Panc1 (cell line): ENCODE data around the gene ZNF791. TPM values are rescaled to one million over a fixed set of nuclear protein-coding genes. Genes with fewer than 3 reads are reported as not detected.

Experiments used
- ATAC-seq: fragments of 200-7000 bp; cut with Tn5 transposase; 2 replicates; pipeline ENCODE4 v1.9.1; 2020; ENCODE audit warnings: mild to moderate bottlenecking, moderate library complexity
- BruUV-seq: library from RNA; stranded (reverse); fragments of 400-500 nt; replicated peaks from 2 replicates; lab custom pipeline; 2021; lab: Mats Ljungman, UMichigan
- CTCF ChIA-PET: fragments of 300-600 bp; sonication (Branson Sonifier 250); formaldehyde crosslinking; loops from one replicate; lab custom pipeline; 2022; ENCODE audit warnings: antibody characterized with exemption; lab: Charles Lee
- POLR2A ChIA-PET: fragments of 300-600 bp; sonication (Branson Sonifier 250); formaldehyde crosslinking; loops from one replicate; lab custom pipeline; 2022; ENCODE audit warnings: antibody characterized with exemption; lab: Charles Lee
- DNase-seq: peaks from one replicate; pipeline ENCODE4 v3.0.0-alpha.2; 2010; ENCODE audit warnings: low read depth, low spot score
- H3K27ac ChIP-seq: 2 replicates; pipeline ENCODE4 v1.5.1; 2011; ENCODE audit warnings: mild to moderate bottlenecking, low read length, inconsistent platforms
- H3K27me3 ChIP-seq: fragments of 200-500 bp; sonication (Bioruptor generic); 2 replicates; pipeline ENCODE4 v1.6.0; 2014; ENCODE audit warnings: low read length, inconsistent platforms; ENCODE audit not compliant: control insufficient read depth, insufficient read depth
- H3K36me3 ChIP-seq: fragments of 200-500 bp; sonication (Bioruptor generic); 2 replicates; pipeline ENCODE4 v1.5.1; 2014; ENCODE audit warnings: inconsistent platforms, mild to moderate bottlenecking, low read length, moderate library complexity; ENCODE audit not compliant: control insufficient read depth, insufficient read depth
- H3K4me1 ChIP-seq: 2 replicates; pipeline ENCODE4 v1.5.1; 2011; ENCODE audit warnings: inconsistent platforms, mild to moderate bottlenecking, low read length, moderate library complexity; ENCODE audit not compliant: control insufficient read depth, insufficient read depth
- H3K4me3 ChIP-seq, 2 experiments: 2 replicates each; pipeline ENCODE4 v1.5.1; 2011 to 2012; ENCODE audit warnings: low read depth in 2 of 2, low read length in 2 of 2, mild to moderate bottlenecking in 2 of 2, inconsistent platforms in 1 of 2, moderate library complexity in 1 of 2
- H3K9me3 ChIP-seq: fragments of 200-500 bp; sonication (Bioruptor generic); 2 replicates; pipeline ENCODE4 v1.5.1; 2014; ENCODE audit warnings: low read depth, mild to moderate bottlenecking, inconsistent platforms, low read length, moderate library complexity; ENCODE audit not compliant: control insufficient read depth, insufficient read depth
- POLR2AphosphoS5 ChIP-seq: IDR thresholded peaks from 2 replicates; pipeline ENCODE4 v1.6.1; 2012; ENCODE audit warnings: mild to moderate bottlenecking, low read depth, low read length, moderate library complexity
- SIN3A ChIP-seq: IDR thresholded peaks from 2 replicates; pipeline ENCODE4 v1.6.1; 2012; ENCODE audit warnings: low read depth, mild to moderate bottlenecking, low read length, moderate library complexity, borderline replicate concordance; ENCODE audit not compliant: insufficient read depth
- TCF7L2 ChIP-seq: IDR thresholded peaks from 2 replicates; pipeline ENCODE4 v1.6.1; 2011; ENCODE audit warnings: mild to moderate bottlenecking, low read depth, low read length, inconsistent platforms
- in situ Hi-C: cut with HindIII; loops from 2 replicates; pipeline ENCODE4 v1.10.0; 2016; ENCODE audit warnings: low sequenced_read_pairs, low pct_unique_long_range_greater_than_20kb
- intact Hi-C: fragments of 100-400 bp; cut with micrococcal nuclease; formaldehyde crosslinking; loops from one replicate; pipeline ENCODE4 v1.10.0; 2022; ENCODE audit not compliant: unreplicated experiment
- total RNA-seq: library from RNA; stranded (reverse); gene quantifications from one replicate; pipeline ENCODE4 v1.2.1, GENCODE V29; 2021; ENCODE audit not compliant: unreplicated experiment
- TF ChIP-seq, protein P1 (sequence below): fragments of 450-650 bp; IDR thresholded peaks from 2 replicates; pipeline ENCODE4 v1.5.1; 2017; ENCODE audit warnings: mild to moderate bottlenecking
- TF ChIP-seq, protein P2 (sequence below), 2 experiments: IDR thresholded peaks; 2 replicates each; pipeline ENCODE4 v1.6.1; 2011 to 2012; ENCODE audit warnings: low read depth in 2 of 2, control low read depth in 1 of 2, low read length in 1 of 2, mild to moderate bottlenecking in 1 of 2, moderate library complexity in 1 of 2; ENCODE audit not compliant: insufficient read depth in 1 of 2

The ZNF791 gene
- total RNA-seq, 1 experiment from 2014 or later, result 19.0 TPM

DNA sequence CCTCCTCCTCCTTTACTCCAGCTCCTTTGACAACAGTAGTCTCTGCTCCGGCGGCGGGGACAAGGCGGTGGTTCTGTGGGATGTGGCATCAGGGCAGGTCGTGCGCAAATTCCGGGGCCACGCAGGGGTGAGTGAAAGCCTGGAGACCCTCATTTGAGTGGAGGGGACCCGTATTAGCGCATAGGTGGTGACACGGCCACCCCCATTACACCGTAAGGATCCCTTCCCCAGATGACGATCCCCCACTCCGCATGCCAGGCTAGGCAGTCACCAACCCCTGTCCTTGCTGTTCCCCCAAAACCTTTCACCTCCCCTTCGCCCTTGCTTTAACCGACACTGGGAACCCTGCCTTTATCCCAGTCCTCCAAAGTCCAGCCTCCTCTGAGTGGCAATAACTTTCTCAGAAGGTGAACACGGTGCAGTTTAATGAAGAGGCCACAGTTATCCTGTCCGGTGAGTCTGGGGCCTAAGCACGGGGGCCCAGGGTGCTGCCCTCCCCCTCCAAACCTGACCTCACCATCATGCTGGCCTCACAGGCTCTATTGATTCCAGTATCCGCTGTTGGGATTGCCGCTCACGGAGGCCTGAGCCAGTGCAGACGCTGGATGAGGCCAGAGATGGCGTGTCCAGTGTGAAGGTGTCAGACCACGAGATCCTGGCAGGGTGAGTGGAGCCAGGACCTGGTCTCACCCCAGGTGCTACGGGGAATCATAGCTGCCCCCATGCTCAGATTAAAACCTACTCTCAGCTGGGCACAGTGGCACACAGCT is 59.6 kb downstream of the ZNF791 start:
- Histone ChIP-seq H3K9me3 (no peaks in the 10 kb centered on the region), H3K36me3 (peaks cover 3% of the 10 kb centered on the region; the same call in 1 of the 2 replicates), H3K4me3 (peak overlapping the region; percentile 87 to 93), H3K27me3 (no peaks in the 10 kb centered on the region), H3K27ac (peak overlapping the region; percentile 98), H3K4me1 (peaks cover 3% of the 10 kb centered on the region)
- BruUV-seq, result TSS peak; percentile 87
- no peak for TF ChIP-seq SIN3A
- TF ChIP-seq, protein P1, sequence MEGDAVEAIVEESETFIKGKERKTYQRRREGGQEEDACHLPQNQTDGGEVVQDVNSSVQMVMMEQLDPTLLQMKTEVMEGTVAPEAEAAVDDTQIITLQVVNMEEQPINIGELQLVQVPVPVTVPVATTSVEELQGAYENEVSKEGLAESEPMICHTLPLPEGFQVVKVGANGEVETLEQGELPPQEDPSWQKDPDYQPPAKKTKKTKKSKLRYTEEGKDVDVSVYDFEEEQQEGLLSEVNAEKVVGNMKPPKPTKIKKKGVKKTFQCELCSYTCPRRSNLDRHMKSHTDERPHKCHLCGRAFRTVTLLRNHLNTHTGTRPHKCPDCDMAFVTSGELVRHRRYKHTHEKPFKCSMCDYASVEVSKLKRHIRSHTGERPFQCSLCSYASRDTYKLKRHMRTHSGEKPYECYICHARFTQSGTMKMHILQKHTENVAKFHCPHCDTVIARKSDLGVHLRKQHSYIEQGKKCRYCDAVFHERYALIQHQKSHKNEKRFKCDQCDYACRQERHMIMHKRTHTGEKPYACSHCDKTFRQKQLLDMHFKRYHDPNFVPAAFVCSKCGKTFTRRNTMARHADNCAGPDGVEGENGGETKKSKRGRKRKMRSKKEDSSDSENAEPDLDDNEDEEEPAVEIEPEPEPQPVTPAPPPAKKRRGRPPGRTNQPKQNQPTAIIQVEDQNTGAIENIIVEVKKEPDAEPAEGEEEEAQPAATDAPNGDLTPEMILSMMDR, result no peak
- TF ChIP-seq TCF7L2, result no peak
- TF ChIP-seq, protein P2, sequence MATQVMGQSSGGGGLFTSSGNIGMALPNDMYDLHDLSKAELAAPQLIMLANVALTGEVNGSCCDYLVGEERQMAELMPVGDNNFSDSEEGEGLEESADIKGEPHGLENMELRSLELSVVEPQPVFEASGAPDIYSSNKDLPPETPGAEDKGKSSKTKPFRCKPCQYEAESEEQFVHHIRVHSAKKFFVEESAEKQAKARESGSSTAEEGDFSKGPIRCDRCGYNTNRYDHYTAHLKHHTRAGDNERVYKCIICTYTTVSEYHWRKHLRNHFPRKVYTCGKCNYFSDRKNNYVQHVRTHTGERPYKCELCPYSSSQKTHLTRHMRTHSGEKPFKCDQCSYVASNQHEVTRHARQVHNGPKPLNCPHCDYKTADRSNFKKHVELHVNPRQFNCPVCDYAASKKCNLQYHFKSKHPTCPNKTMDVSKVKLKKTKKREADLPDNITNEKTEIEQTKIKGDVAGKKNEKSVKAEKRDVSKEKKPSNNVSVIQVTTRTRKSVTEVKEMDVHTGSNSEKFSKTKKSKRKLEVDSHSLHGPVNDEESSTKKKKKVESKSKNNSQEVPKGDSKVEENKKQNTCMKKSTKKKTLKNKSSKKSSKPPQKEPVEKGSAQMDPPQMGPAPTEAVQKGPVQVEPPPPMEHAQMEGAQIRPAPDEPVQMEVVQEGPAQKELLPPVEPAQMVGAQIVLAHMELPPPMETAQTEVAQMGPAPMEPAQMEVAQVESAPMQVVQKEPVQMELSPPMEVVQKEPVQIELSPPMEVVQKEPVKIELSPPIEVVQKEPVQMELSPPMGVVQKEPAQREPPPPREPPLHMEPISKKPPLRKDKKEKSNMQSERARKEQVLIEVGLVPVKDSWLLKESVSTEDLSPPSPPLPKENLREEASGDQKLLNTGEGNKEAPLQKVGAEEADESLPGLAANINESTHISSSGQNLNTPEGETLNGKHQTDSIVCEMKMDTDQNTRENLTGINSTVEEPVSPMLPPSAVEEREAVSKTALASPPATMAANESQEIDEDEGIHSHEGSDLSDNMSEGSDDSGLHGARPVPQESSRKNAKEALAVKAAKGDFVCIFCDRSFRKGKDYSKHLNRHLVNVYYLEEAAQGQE (IDR thresholded peaks at IDR 0.05; ENCODE audit: insufficient read depth in 1 of 2, low read depth in 2 of 2, low read length in 1 of 2), result no peak
- no peak for TF ChIP-seq POLR2AphosphoS5
- intact Hi-C loops, result loop anchor here (10.0 kb wide), 1 partner anchor 106 kb away; no protein-coding TSS in a partner anchor
- POLR2A ChIA-PET, result no interaction called here
- ATAC-seq (peak; percentile 8; the same call in 1 of the 2 replicates), DNase-seq (no peak)
- in situ Hi-C loops, result no loop called here
- CTCF ChIA-PET, result no interaction called here

DNA sequence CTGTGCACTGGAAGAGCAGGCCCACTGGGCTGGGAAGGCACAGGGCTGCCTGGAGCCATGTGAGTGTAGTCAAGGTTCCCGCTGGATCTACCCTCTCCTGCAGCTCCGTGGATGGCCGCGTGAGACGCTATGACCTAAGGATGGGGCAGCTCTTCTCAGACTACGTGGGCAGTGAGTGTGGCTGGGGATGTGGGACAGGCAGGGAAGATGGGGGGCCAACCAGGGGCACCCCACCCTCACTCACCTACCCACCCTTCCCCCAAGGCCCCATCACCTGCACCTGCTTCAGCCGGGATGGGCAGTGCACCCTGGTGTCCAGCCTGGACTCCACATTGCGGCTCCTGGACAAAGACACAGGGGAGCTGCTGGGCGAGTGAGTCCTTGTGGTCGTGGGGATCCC is 62.0 kb downstream of the ZNF791 start:
- intact Hi-C loops (loop anchor here (10.0 kb wide), 1 partner anchor 108 kb away; no protein-coding TSS in a partner anchor), in situ Hi-C loops (no loop called here)
- Histone ChIP-seq H3K27me3 (no peaks in the 10 kb centered on the region), H3K4me1 (no peaks in the 10 kb centered on the region; the same call in 1 of the 2 replicates), H3K9me3 (no peaks in the 10 kb centered on the region), H3K27ac (no peak overlapping the region), H3K36me3 (peaks cover 3% of the 10 kb centered on the region; the same call in 1 of the 2 replicates), H3K4me3 (no peak overlapping the region)
- DNase-seq (no peak), ATAC-seq (no peak)
- no peak for TF ChIP-seq SIN3A
- TF ChIP-seq, protein P1, result no peak
- TF ChIP-seq TCF7L2, result no peak
- TF ChIP-seq, protein P2 (IDR thresholded peaks at IDR 0.05; ENCODE audit: insufficient read depth in 1 of 2, low read depth in 2 of 2, low read length in 1 of 2), result no peak
- no peak for TF ChIP-seq POLR2AphosphoS5
- CTCF ChIA-PET, result interaction anchor here (0.6 to 0.8 kb wide), 2 partner anchors 34 to 614 kb away, joined by 3 to 6 read pairs; no protein-coding TSS in a partner anchor
- BruUV-seq, result no TSS peak
- POLR2A ChIA-PET, result no interaction called here
